ENCODE results near the gene MCF2L2. TPM values are rescaled to one million over a fixed set of nuclear protein-coding genes. Genes with fewer than 3 reads are reported as not detected.
"Not testable (repeated sequence)": the region's sequence is repeated elsewhere in the genome, so short reads cannot be mapped to it uniquely, and the experiment has no call there.

MCF2L2 gene, protein sequence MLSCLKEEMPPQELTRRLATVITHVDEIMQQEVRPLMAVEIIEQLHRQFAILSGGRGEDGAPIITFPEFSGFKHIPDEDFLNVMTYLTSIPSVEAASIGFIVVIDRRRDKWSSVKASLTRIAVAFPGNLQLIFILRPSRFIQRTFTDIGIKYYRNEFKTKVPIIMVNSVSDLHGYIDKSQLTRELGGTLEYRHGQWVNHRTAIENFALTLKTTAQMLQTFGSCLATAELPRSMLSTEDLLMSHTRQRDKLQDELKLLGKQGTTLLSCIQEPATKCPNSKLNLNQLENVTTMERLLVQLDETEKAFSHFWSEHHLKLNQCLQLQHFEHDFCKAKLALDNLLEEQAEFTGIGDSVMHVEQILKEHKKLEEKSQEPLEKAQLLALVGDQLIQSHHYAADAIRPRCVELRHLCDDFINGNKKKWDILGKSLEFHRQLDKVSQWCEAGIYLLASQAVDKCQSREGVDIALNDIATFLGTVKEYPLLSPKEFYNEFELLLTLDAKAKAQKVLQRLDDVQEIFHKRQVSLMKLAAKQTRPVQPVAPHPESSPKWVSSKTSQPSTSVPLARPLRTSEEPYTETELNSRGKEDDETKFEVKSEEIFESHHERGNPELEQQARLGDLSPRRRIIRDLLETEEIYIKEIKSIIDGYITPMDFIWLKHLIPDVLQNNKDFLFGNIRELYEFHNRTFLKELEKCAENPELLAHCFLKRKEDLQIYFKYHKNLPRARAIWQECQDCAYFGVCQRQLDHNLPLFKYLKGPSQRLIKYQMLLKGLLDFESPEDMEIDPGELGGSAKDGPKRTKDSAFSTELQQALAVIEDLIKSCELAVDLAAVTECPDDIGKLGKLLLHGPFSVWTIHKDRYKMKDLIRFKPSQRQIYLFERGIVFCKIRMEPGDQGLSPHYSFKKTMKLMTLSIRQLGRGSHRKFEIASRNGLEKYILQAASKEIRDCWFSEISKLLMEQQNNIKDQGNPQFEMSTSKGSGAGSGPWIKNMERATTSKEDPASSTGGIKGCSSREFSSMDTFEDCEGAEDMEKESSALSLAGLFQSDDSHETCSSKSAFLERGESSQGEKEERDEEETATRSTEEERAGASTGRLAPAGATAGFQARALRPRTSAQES
- total RNA-seq (2021; fragmentation: NEBNext Ultra II Directional; extraction: Animal tissue kit (Norgen Biotek cat#: 25700)) = under 1 TPM in 1 of 6 experiments, not detected in 5; 0.14 TPM
- long read RNA-seq = 0 reads

DNA sequence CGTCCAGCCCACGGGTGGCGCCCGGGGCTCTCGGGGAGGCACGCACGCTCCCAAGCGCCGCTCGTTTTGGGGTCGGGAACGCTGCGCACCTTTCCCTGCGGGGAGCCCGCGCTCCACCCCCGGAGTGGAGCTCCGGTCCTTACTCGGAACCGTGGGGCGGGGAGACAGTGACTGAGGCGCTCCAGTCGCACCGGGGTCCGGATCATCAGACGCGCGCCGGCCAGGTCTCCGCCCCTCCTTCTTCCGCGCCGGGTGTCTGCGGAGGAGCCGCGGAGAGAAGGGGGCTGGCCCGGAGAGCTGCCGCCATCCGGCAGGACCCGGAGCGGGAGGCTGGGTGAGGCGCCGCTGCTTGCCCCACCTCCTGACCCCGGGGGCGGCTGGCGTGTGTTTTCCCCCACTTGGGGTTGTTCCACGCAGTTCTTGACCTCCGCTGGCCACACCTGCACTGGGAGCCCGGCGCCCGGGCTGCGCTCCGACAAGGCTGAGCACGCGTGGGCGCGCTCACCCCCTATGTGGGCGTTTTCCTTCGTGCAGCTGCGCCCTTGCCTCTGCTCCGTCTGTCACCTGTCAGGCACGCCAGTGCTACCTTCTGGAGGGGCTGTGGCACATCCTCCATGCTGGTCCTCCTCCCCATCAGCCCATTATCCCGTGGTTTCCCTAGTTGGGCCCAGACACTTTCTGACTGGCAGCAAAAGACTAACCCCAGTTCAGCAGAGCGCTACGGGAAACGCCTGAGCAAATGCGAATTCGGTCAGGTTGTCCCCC, at the start of gene MCF2L2:
TSS of gene MCF2L2 (minus strand) at position 173 of the 765 bp plus-strand sequence. CDS start 642 bp downstream, outside the sequence.
- Mint-ChIP-seq H3K4me3 (peak within 1 kb of the TSS; percentile 70), H3K36me3 (ENCODE audit: low read depth) (no peaks in the 10 kb centered on the region), H3K27me3 (ENCODE audit: insufficient read depth) (peaks cover 56% of the 10 kb centered on the region), H3K9me3 (no peaks in the 10 kb centered on the region), H3K27ac (no peak within 1 kb of the TSS), H3K4me1 (ENCODE audit: low read depth) (no peaks in the 10 kb centered on the region)
- no peak for TF ChIP-seq CTCF (IDR thresholded peaks at IDR 0.05)
- no peak for DNase-seq

GRCh38 chr3:183477801-183478456, 49.5 kb upstream of the MCF2L2 start:
- Mint-ChIP-seq H3K9me3 (no peaks in the 10 kb centered on the region), H3K27ac (no peak overlapping the region), H3K27me3 (ENCODE audit: insufficient read depth) (peaks cover 17% of the 10 kb centered on the region), H3K36me3 (ENCODE audit: low read depth) (0 out of 2 replicates have a peak, but pooled peaks cover 5% of the 10 kb centered on the region), H3K4me3 (no peak overlapping the region), H3K4me1 (ENCODE audit: low read depth) (peaks cover 19% of the 10 kb centered on the region)
- no peak for TF ChIP-seq CTCF (IDR thresholded peaks at IDR 0.05)
- no peak for DNase-seq

GRCh38 chr3:183475764-183476162, 47.3 kb upstream of the MCF2L2 start:
- H3K27me3 Mint-ChIP-seq (ENCODE audit: insufficient read depth) = peaks cover 19% of the 10 kb centered on the region
- not testable (repeated sequence) for H3K4me3 Mint-ChIP-seq; H3K36me3 Mint-ChIP-seq (ENCODE audit: low read depth); DNase-seq; H3K9me3 Mint-ChIP-seq; H3K27ac Mint-ChIP-seq
- peaks cover 12% of the 10 kb centered on the region for H3K4me1 Mint-ChIP-seq (ENCODE audit: low read depth)

- Mint-ChIP-seq H3K9me3 (no peaks in the 10 kb centered on the region), H3K27me3 (ENCODE audit: insufficient read depth) (peaks cover 19% of the 10 kb centered on the region), H3K36me3 (ENCODE audit: low read depth) (no peaks in the 10 kb centered on the region), H3K27ac (no peak overlapping the region), H3K4me1 (ENCODE audit: low read depth) (peaks cover 7% of the 10 kb centered on the region), H3K4me3 (no peak overlapping the region)
- no peak for DNase-seq
- no peak for TF ChIP-seq CTCF (IDR thresholded peaks at IDR 0.05)
Observed at GRCh38 chr3:183475016-183475763, 46.8 kb upstream of the MCF2L2 start.

DNA sequence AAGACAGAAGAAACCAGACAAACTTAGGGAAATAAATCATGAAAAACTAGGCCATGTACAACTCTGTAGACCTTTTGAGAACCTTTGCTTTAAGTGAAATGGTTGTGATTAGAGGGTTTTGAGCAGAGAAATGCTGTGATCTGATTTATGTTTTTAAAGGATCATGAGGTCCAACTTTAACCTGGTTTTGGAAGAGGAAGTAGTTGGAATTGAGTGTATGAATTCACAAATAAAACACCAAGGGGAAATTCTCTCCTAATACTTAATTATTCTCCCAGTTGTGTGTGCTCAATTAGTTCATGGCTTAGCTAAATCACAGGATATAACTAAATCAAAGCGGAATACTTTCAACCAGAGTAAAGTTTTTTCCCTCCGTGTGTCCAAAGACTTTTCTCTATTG, 45.5 kb upstream of the MCF2L2 start:
- peaks cover 10% of the 10 kb centered on the region for H3K4me1 Mint-ChIP-seq (ENCODE audit: low read depth)
- peaks cover 14% of the 10 kb centered on the region for H3K27me3 Mint-ChIP-seq (ENCODE audit: insufficient read depth)
- no peak overlapping the region for H3K4me3 Mint-ChIP-seq
- no peak for DNase-seq
- no peak for TF ChIP-seq CTCF (IDR thresholded peaks at IDR 0.05)
- no peak overlapping the region for H3K27ac Mint-ChIP-seq
- H3K9me3 Mint-ChIP-seq = no peaks in the 10 kb centered on the region
- no peaks in the 10 kb centered on the region for H3K36me3 Mint-ChIP-seq (ENCODE audit: low read depth)
